Activated naive CD4-positive, alpha-beta T cell treated with Interleukin-2 at 50 U/mL for 16 hours (primary cell): ENCODE measurements around the gene UBE2H.
A peak's percentile ranks its signal among the peaks of the same experiment; 100 is the strongest.

Experiments
- DNase-seq: peaks from one replicate; pipeline ENCODE4 v3.0.0-alpha.2; 2020

The UBE2H gene

DNA sequence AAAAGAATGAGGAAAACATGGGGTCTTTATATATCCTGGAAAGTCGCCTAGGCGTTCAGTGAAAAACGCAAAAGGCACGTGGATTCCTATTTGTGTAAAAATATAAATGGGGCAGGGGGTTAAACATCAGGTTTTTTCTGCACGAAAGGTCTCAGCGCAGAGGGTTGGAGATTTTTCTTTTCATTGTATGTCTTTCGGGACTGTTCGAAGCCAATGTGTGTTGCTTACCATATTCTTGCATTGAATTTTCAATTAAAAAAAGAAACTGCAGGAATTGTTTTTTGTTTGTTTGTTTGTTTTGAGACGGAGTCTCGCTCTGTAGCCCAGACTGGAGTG lies 169.2 kb downstream of the UBE2H start:
- no peak for DNase-seq

DNA sequence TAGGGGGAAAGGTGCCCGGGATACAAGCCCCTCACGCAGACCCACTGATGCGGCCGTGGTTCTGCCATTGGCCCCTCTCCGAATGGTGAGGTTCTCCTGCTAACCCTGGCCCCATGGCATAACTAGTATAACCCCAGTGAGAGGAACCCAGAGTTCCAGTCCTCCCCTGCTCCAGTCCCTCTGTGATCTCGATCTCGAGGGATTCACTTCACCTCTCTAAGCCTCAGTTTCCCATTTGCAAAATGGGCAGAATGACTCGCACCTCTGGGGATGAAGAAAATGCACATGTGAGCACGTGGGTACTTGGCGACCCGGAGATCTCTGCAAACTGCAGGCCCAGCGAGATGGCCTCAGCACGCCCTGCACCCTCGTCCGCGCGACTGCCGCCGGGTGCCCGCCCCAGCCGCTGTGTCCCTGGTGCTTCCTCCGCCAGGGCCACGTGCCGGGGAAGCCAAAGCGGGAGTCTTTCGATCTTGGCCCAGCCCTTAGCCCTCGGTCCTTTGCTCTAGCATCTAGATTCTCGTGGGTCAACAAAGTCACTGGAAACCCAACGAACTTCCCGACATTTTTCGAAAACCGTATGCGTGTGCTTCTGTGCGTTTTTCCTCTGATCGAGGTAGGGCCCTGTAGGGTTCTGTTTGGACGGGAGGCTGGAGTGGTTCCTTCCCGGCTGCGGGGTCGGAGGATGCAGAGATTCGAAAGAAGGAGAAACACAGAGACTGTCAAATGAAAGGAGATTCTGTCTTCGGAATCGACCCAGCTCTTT lies 169.8 kb downstream of the UBE2H start:
- no peak for DNase-seq

DNA sequence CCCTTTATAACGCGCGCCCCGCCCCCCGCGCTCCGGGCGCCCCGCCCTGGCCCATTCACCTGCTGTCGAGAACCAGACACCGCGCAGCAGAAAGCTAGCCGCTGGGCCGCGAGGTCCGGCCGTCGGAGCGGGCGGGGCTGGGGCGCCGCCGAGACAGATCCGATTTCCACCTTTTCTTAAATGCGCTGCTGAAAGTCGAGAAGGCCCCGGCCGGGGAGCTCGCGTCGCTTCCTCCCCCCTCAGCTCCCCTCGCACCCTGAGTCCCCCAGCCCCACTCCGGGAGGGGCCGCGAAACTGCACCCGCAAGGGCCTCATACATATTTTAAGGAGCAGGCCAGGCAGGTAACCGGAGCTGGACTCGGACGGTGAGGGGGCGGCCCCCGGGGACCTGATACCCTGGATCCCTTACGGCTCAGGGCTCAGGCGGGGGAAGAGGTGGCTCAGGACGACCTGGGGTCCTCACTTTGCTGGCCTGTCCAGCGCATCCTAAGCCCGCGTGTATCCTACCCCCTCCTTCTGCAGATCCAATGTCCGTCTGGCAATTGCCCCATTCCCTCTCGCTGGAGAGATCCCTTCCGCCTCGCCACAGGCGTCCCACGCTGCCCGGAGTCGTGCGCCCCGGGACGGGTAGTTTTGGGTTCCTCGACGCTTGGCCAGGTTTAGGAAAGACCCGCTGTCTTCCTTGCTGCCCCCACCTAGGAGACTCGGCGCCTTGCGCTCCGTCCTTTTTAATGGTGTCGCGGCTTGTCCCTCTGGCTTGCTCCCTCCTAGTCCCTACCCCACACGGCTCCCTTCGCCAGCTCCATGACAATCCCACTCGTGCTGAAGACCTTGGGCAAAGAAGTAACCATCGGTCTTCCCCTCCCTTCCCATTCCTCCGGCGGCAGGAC lies 170.6 kb downstream of the UBE2H start:
- DNase-seq = peak; percentile 17

DNA sequence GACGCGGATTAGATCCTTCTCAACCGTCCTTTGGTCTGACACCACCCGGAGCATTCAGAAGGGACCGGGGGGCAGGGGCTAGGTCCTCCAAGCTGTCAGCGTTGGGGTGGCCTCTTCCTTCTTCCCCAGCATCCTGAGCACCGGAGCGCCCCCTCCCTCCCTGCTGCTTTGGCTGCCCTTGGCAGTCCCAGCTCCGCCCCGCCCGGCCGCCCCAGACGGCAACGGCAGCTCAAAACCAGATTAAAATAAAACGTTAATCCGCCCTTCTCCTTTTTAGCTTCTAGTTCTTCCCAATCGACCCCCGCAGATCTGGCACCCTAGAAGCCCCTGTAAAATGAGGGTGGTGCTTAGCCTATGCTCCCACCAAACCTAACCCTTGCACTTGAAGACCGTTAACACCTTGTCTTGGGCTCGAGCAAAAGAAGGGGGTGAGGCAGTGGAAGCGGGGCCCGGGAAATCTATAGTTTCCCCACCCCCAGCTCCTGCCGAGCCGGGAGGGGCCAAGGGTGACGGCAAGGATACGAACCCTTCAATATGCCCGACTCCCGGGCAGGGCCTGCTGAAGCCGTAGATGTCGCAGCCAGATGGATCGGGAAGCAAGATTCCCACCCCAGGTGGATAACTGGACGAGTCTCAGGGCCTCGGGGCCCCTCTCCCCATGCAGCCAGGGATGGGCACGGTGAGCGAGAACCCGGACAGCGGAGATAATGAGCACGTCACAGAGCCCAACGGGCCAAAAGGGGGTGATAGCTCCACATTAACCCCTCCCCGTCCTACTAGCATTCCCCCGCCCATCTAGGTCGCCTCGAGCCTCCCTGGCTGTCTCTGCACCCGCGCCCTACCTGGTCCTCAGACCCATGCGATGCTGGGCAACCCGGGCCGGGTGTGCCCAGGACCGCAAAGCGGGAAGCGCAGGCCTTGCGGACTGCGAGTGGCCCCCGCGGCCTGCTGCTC lies 171.5 kb downstream of the UBE2H start:
- peak; percentile 23 for DNase-seq
